Measurements from ENCODE around the gene HIF1AN.

HIF1AN gene

DNA sequence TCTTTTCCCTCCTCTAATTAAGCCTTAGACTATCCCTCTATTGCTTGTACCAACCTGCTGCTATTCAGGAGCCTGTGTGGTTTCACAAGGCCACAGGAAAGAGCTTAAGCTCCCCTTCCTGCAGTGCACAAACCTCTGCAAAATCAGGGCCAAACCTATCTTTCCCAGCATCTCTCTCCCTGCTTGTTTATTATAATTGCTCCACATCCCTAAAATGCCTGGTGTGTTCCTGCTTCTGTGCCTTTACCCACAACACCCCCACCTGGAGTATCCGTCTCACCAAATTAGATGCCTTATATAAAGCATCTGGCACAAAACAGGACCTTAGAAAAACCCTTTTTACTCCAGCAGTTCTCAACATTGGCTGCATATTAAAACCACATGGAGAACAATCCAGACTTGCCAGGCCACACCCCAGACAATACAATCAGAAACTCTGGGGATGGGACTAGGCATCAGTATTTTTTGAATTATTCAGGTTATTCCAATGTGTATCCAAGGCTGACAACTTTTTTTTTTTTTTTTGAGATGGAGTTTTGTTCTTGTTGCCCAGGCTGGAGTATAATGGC is 32.7 kb upstream of the HIF1AN start:
- DNase-seq (ENCODE audit: low spot score) = no peak
- TF ChIP-seq, protein P1, sequence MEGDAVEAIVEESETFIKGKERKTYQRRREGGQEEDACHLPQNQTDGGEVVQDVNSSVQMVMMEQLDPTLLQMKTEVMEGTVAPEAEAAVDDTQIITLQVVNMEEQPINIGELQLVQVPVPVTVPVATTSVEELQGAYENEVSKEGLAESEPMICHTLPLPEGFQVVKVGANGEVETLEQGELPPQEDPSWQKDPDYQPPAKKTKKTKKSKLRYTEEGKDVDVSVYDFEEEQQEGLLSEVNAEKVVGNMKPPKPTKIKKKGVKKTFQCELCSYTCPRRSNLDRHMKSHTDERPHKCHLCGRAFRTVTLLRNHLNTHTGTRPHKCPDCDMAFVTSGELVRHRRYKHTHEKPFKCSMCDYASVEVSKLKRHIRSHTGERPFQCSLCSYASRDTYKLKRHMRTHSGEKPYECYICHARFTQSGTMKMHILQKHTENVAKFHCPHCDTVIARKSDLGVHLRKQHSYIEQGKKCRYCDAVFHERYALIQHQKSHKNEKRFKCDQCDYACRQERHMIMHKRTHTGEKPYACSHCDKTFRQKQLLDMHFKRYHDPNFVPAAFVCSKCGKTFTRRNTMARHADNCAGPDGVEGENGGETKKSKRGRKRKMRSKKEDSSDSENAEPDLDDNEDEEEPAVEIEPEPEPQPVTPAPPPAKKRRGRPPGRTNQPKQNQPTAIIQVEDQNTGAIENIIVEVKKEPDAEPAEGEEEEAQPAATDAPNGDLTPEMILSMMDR (IDR thresholded peaks at IDR 0.05; ENCODE audit: extremely low read depth, missing control alignments) = no peak

DNA sequence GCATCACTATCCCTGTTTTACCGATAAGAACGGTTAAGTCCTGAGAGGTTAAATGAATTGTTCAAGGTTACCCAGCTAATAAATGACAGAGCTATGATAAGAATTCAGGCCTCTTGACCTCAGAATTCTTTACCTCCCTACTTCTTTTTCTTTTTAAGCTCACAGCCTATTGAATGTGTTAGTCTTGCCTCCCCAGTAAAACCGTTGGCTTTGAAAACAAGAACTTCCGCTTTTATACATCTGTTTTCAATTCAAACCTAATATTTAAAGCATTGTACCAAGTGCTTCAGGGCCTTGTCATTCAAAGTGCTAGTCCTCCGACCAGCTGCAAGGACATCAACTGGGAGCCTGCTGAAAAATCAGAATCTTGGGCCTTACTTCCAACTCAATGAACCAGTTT is 31.6 kb upstream of the HIF1AN start:
- DNase-seq (ENCODE audit: low spot score) = no peak
- TF ChIP-seq, protein P1 (IDR thresholded peaks at IDR 0.05; ENCODE audit: extremely low read depth, missing control alignments) = no peak

DNA sequence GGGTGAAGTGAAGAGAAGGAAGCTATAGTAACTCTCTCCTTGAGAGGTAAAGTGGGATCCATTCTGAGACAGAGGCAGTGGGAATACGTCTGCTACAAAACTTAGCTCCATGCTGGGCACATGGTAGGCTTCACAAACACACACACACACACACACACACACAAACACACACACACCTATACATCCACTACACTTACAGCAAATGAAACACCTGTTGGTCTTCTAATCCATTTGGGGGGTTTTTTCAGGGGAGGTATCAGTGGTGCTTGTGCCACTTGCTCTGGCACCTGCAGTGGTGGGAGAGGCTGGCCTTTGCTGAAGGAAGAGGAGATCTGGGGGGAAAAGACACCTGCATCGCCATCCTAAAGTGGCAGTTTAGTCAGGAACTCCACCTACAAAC is 30.6 kb upstream of the HIF1AN start:
- DNase-seq (ENCODE audit: low spot score) = no peak
- TF ChIP-seq, protein P1 (IDR thresholded peaks at IDR 0.05; ENCODE audit: extremely low read depth, missing control alignments) = no peak

DNA sequence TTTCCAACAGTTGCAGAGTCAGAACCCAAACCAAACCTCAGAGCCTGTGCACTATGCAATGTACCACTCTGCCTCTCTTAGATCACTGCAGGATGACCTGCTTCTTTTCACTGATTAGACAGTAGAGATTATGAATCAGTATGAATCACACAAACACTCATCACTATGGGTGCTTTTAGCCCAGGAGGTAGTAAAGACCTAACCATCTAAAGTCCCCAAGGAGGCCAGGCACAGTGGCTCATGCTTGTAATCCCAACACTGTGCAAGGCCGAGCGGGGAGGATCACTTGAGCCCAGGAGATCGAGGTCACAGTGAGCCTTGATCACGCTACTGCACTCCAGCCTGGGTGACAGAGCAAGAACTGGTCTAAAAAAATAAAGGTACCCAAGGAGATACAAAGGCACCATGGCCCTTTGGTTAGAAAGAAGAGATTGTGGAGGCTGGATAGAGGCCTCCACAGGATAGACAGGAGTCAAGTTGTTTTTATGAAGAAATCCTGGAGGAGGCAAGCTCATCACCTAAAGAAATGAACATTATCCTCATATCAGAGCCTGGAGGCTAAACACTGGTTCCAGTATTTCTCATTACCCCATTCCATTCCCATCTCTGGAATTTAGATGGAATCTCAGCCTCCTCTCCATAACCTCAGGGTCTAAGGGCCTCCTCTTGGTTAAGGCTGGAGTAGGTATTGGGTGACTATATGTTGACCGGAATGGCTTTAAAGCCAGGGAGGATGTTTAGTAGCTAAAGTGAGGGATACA is 29.0 kb upstream of the HIF1AN start:
- DNase-seq (ENCODE audit: low spot score) = no peak
- TF ChIP-seq, protein P1 (IDR thresholded peaks at IDR 0.05; ENCODE audit: extremely low read depth, missing control alignments) = no peak

DNA sequence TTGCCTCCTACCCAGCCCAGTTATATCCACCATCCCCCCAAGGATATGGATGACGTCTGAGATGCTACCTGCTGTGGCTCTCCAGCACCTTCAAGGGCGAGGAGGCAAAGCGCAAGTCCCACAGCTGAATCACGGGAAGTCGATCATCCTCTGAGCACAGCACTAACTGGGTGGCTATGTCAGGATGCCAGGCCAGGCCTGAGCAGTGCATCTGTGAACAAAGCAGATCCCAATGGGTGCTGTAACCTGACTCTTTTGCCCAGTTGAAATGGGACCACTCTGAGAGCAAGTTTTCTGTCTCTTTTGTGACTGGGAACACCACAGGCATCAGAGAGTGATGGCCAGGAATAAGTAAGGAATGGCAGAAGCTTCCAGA is 28.4 kb upstream of the HIF1AN start:
- TF ChIP-seq, protein P1 (IDR thresholded peaks at IDR 0.05; ENCODE audit: extremely low read depth, missing control alignments) = no peak
- DNase-seq (ENCODE audit: low spot score) = no peak

DNA sequence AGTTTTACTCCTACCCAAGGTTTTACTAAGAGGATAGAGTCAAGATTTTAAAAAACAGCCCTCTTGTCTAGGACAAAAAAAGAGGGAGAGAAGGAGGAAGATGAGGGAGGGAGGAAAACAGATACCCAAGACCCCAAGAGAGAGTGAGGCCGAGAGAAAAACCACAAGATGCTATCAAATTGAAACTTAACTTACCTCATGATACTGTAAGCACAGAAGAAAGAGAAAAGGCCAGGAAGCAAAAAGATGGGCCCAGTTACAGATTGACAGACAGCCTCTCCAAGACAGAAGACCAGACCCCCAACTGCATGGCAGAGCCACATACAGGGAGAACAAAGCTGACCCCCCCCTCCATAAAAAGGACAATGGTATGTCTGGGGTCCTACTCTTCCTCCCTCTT is 27.5 kb upstream of the HIF1AN start:
- TF ChIP-seq, protein P1 (IDR thresholded peaks at IDR 0.05; ENCODE audit: extremely low read depth, missing control alignments) = no peak

DNA sequence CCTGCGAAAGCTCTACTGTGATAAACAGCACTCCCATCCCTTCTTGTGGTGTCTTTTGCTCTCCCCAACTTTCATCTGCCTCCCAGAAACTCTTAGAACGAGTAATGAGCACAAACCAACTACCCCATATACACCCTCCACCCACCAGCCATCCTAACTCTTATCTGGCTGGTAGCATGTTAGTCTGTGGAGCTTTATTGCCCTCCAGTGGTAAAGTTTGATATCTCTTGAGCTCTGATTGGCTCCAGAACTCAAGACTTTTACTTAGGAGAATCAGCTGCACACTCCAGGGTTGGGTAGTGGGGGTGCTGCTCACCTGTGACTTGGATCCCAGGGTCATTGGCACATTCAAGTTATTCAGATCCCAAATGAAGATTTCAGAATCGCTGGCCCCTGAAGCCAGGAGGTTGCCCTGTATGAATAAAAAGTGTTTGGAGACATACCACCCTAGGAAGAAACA is 27.0 kb upstream of the HIF1AN start:
- TF ChIP-seq, protein P1 (IDR thresholded peaks at IDR 0.05; ENCODE audit: extremely low read depth, missing control alignments) = peak; percentile 54
- peak; percentile 65 for DNase-seq (ENCODE audit: low spot score)

More for the DNA sequence above, 27.5 kb upstream of the HIF1AN start:
- DNase-seq (ENCODE audit: low spot score) = no peak

Data from GM20000 (cell line).